Stimulated activated CD4-positive, alpha-beta T cell treated with anti-CD3 and anti-CD28 coated beads, Interleukin-15, amount 100 ng/mL, for 24 hours (primary cell): ENCODE measurements around the gene FOXO4.

ENCODE experiments used
- DNase-seq: peaks from one replicate; pipeline ENCODE4 v3.0.0-alpha.2; 2020

The FOXO4 gene

DNA sequence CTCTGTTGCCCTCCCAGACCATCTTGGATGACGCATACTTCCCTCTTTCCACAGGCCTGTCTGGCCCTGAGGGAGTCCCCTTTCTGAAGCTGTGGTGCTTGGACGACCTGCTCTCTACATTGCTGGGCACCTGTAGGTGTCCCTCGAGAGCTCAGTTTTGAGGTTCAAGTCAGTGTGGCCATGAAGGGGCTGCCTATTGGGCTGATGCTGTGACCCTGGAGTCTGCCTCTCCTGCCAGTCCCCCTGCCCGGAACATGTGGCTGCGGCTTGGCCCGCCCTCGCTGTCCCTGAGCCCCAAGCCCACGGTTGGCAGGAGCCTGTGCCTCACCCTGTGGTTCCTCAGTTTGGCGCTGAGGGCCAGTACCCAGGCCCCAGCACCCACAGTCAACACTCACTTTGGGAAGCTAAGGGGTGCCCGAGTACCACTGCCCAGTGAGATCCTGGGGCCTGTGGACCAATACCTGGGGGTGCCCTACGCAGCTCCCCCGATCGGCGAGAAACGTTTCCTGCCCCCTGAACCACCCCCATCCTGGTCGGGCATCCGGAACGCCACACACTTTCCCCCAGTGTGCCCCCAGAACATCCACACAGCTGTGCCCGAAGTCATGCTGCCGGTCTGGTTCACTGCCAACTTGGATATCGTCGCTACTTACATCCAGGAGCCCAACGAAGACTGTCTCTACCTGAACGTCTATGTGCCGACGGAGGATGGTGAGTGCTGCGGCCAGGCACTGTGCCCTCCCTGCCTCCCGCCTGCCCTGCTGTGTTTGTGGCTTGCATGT is 52.0 kb downstream of the FOXO4 start:
- DNase-seq: no peak

- no peak for DNase-seq
These were observed 52.6 kb downstream of the FOXO4 start for GRCh38 chrX:71148278-71148663.

GRCh38 chrX:71151366-71151765 is 55.7 kb downstream of the FOXO4 start:
- no peak for DNase-seq
